ENCODE results near the gene POLK.

GRCh38 chr5:75522025-75522424 is 10.3 kb downstream of the POLK start:
- TF ChIP-seq CTCF (IDR thresholded peaks at IDR 0.05) = no peak
- TF ChIP-seq POLR2A (IDR thresholded peaks at IDR 0.05) = no peak

Measured in body of pancreas (tissue), 4 donors.